B cell (primary cell): ENCODE results near the gene NT5DC4. TPM values are rescaled to one million over a fixed set of nuclear protein-coding genes. Genes with fewer than 3 reads are reported as not detected.

Source experiments
- ATAC-seq: fragments of 200-7000 bp; cut with Tn5 transposase; one replicate; pipeline ENCODE4 v1.10.0; 2021; ENCODE audit warnings: low read depth, mild to moderate bottlenecking, moderate number of reproducible peaks, moderate library complexity
- CTCF ChIA-PET: fragments of 350-600 bp; sonication (Branson Sonifier 250); formaldehyde crosslinking; loops from one replicate; lab custom pipeline; 2021; ENCODE audit warnings: antibody characterized with exemption, inconsistent platforms; lab: Charles Lee
- POLR2A ChIA-PET: fragments of 350-600 bp; sonication (Branson Sonifier 250); formaldehyde crosslinking; loops from one replicate; lab custom pipeline; 2021; ENCODE audit warnings: antibody characterized with exemption; lab: Charles Lee
- DNase-seq: peaks from one replicate; pipeline ENCODE4 v3.0.0; 2013
- H2AFZ ChIP-seq: 2 replicates; pipeline ENCODE4 v1.6.1; 2012; ENCODE audit warnings: mild to moderate bottlenecking, low read depth, low read length; ENCODE audit not compliant: insufficient read depth, poor library complexity, severe bottlenecking
- H3K27ac ChIP-seq, 2 donors: 1 replicate in 1 of 2; 2 replicates in 1 of 2; pipeline ENCODE4 v1.5.1; 2012 to 2013; ENCODE audit warnings: low read length in 2 of 2, mild to moderate bottlenecking in 2 of 2, moderate library complexity in 1 of 2
- H3K27me3 ChIP-seq, 4 experiments: fragments of 200-600 bp in 1 of 4; sonication (generic) in 1 of 4; replicated peaks in 1 of 4; 1 replicate in 2 of 4; 2 replicates in 2 of 4; pipeline versions ENCODE4 v1.6.1 to v1.7.0; 2013 to 2016; ENCODE audit warnings: low read length in 3 of 4, mild to moderate bottlenecking in 2 of 4, mixed read lengths in 1 of 4, moderate library complexity in 1 of 4; ENCODE audit not compliant: insufficient read depth in 4 of 4, control insufficient read depth in 3 of 4; ENCODE audit errors: control extremely low read depth in 1 of 4
- H3K36me3 ChIP-seq, 2 experiments: replicated peaks in 1 of 2; 1 replicate in 1 of 2; 2 replicates in 1 of 2; pipeline versions ENCODE4 v1.6.1 to v1.7.1; 2013; ENCODE audit warnings: low read length in 1 of 2; ENCODE audit not compliant: insufficient read depth in 2 of 2, control insufficient read depth in 1 of 2; ENCODE audit errors: control extremely low read depth in 1 of 2, extremely low read depth in 1 of 2
- H3K4me1 ChIP-seq, 2 donors: fragments of 200-600 bp in 1 of 2; sonication (generic) in 1 of 2; 1 replicate in 1 of 2; 2 replicates in 1 of 2; pipeline versions ENCODE4 v1.5.1 to v1.6.1; 2013 to 2017; ENCODE audit warnings: low read length in 2 of 2; ENCODE audit not compliant: control insufficient read depth in 2 of 2, insufficient read depth in 2 of 2
- H3K4me2 ChIP-seq: replicated peaks from 2 replicates; pipeline ENCODE3; 2012; ENCODE audit warnings: mild to moderate bottlenecking, low read depth, low read length; ENCODE audit not compliant: poor library complexity, severe bottlenecking
- H3K4me3 ChIP-seq, 5 experiments: fragments of 200-600 bp in 1 of 5; sonication (generic) in 1 of 5; 1 replicate in 3 of 5; 2 replicates in 2 of 5; pipeline versions ENCODE4 v1.5.1 to v1.7.0; 2011 to 2016; ENCODE audit warnings: low read length in 4 of 5, mild to moderate bottlenecking in 4 of 5, low read depth in 2 of 5, control low read depth in 1 of 5, moderate library complexity in 1 of 5; ENCODE audit not compliant: insufficient read depth in 1 of 5; ENCODE audit errors: control extremely low read depth in 1 of 5, extremely low read depth in 1 of 5
- H3K79me2 ChIP-seq: fragments of 200-600 bp; sonication (generic); one replicate; pipeline ENCODE4 v1.6.0; 2016; ENCODE audit warnings: low read length; ENCODE audit not compliant: control insufficient read depth, insufficient read depth
- H3K9ac ChIP-seq: fragments of 200-600 bp; sonication (generic); 2 replicates; pipeline ENCODE4 v1.6.1; 2017; ENCODE audit warnings: mild to moderate bottlenecking, low read length, moderate library complexity
- H3K9me3 ChIP-seq, 3 donors: one replicate each; pipeline versions ENCODE4 v1.6.1 to v1.7.1; 2013; ENCODE audit warnings: low read length in 2 of 3; ENCODE audit not compliant: control insufficient read depth in 2 of 3, insufficient read depth in 1 of 3; ENCODE audit errors: control extremely low read depth in 1 of 3
- H4K20me1 ChIP-seq: 2 replicates; pipeline ENCODE4 v1.6.0; 2012; ENCODE audit warnings: mild to moderate bottlenecking, low read length; ENCODE audit not compliant: insufficient read depth, control insufficient read depth, poor library complexity, severe bottlenecking
- H3K27ac Mint-ChIP-seq: one replicate; pipeline ENCODE4 v1.8.0; 2021; ENCODE audit warnings: mixed read lengths
- H3K27me3 Mint-ChIP-seq: one replicate; pipeline ENCODE4 v1.8.0; 2021; ENCODE audit warnings: mixed read lengths
- H3K4me1 Mint-ChIP-seq: one replicate; pipeline ENCODE4 v1.8.0; 2021; ENCODE audit warnings: mixed read lengths
- H3K4me3 Mint-ChIP-seq: one replicate; pipeline ENCODE4 v1.8.0; 2021; ENCODE audit warnings: mixed read lengths
- H3K9me3 Mint-ChIP-seq: one replicate; pipeline ENCODE4 v1.8.0; 2022; ENCODE audit warnings: mixed read lengths; ENCODE audit not compliant: insufficient read depth
- EZH2 ChIP-seq: IDR thresholded peaks from 2 replicates; pipeline ENCODE4 v1.6.1; 2012; ENCODE audit warnings: borderline replicate concordance, low read depth, mild to moderate bottlenecking, moderate library complexity, low read length; ENCODE audit not compliant: insufficient read depth, poor library complexity, severe bottlenecking
- WGBS: methylation state at CpG from one replicate; pipeline ENCODE4 v1.1.5; 2013; ENCODE audit warnings: missing lambda C conversion rate; ENCODE audit not compliant: insufficient coverage; 5-methylcytosine and 5-hydroxymethylcytosine counted together
- intact Hi-C: fragments of 100-400 bp; cut with micrococcal nuclease; formaldehyde crosslinking; loops from one replicate; pipeline ENCODE4 v1.10.0; 2022
- polyA plus RNA-seq: library from polyadenylated mRNA; depleted of rRNA; stranded (reverse); fragments of >200 nt; gene quantifications from 2 replicates; pipeline ENCODE4 v1.2.3, GENCODE V29; 2012
- total RNA-seq, 2 donors: library from RNA; stranded (reverse); fragments of 120-200 nt in 1 of 2; gene quantifications; 1 replicate in 1 of 2; 2 replicates in 1 of 2; pipeline versions ENCODE4 v1.2.3 to v1.2.4, GENCODE V29; 2013 to 2022
- TF ChIP-seq, protein P1 (sequence below): fragments of 200-600 bp; IDR thresholded peaks from one replicate; pipeline ENCODE4 v1.8.0; 2022; ENCODE audit warnings: antibody characterized with exemption, mild to moderate bottlenecking

The NT5DC4 gene
- total and polyA plus RNA-seq, 2 donors (not counting 1 experiment from before 2014, with no cell fraction given) = 2.0 TPM; not detected in 1

DNA sequence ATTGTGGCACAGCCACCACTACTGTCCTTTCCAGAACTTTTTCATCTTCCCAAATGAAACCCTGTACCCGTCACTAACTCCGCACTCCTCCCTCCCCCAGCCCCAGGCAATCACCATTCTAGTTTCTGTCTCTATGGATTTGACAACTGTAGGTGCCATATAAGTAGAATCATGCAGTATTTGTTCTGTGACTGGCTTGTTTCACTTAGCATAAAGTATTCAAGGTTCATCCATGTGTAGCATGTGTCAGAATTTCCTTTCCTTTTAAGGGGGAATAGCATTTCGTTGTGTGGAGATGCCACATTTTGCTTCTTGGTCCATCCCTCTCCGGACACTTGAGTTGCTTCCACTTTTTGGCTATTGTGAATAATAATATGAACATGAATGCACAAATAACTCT lies 44.4 kb downstream of the NT5DC4 start:
- Mint-ChIP-seq H3K4me3 (peak overlapping the region; percentile 97), H3K27me3 (no peaks in the 10 kb centered on the region), H3K27ac (peak overlapping the region; percentile 77), H3K9me3 (no peaks in the 10 kb centered on the region), H3K4me1 (peaks cover 36% of the 10 kb centered on the region)
- DNase-seq = no peak
- H3K27me3 ChIP-seq = no peaks in the 10 kb centered on the region
- intact Hi-C loops = loop anchor here (2.0 to 10.0 kb wide), 2 partner anchors 18 to 280 kb away; partner anchors contain the start of gene TTL
- ChIA-PET POLR2A (no interaction called here), CTCF (interaction anchor here (0.9 kb wide), 1 partner anchor 17 kb away, joined by 3 read pairs; no protein-coding TSS in a partner anchor)
- ATAC-seq = no peak
- H3K4me1 ChIP-seq = peaks cover 8 to 12% of the 10 kb centered on the region in 2 donors
- no peaks in the 10 kb centered on the region for H3K9me3 ChIP-seq
- H4K20me1 ChIP-seq = no peaks in the 10 kb centered on the region
- no peak for TF ChIP-seq EZH2
- TF ChIP-seq, protein P1, sequence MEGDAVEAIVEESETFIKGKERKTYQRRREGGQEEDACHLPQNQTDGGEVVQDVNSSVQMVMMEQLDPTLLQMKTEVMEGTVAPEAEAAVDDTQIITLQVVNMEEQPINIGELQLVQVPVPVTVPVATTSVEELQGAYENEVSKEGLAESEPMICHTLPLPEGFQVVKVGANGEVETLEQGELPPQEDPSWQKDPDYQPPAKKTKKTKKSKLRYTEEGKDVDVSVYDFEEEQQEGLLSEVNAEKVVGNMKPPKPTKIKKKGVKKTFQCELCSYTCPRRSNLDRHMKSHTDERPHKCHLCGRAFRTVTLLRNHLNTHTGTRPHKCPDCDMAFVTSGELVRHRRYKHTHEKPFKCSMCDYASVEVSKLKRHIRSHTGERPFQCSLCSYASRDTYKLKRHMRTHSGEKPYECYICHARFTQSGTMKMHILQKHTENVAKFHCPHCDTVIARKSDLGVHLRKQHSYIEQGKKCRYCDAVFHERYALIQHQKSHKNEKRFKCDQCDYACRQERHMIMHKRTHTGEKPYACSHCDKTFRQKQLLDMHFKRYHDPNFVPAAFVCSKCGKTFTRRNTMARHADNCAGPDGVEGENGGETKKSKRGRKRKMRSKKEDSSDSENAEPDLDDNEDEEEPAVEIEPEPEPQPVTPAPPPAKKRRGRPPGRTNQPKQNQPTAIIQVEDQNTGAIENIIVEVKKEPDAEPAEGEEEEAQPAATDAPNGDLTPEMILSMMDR = no peak
- peak overlapping the region; percentile 91 for H3K9ac ChIP-seq
- H3K4me3 ChIP-seq = peak overlapping the region in 4 of 5 experiments; percentile 67 to 96 (median 78)
- H3K79me2 ChIP-seq = peaks cover 13% of the 10 kb centered on the region
- no peaks in the 10 kb centered on the region for H3K36me3 ChIP-seq
- no peak overlapping the region for H3K27ac ChIP-seq
- peak overlapping the region; percentile 96 for H2AFZ ChIP-seq
- peak overlapping the region; percentile 94 for H3K4me2 ChIP-seq
- WGBS = no CpG with 5 or more reads among the region's 4 CpGs

DNA sequence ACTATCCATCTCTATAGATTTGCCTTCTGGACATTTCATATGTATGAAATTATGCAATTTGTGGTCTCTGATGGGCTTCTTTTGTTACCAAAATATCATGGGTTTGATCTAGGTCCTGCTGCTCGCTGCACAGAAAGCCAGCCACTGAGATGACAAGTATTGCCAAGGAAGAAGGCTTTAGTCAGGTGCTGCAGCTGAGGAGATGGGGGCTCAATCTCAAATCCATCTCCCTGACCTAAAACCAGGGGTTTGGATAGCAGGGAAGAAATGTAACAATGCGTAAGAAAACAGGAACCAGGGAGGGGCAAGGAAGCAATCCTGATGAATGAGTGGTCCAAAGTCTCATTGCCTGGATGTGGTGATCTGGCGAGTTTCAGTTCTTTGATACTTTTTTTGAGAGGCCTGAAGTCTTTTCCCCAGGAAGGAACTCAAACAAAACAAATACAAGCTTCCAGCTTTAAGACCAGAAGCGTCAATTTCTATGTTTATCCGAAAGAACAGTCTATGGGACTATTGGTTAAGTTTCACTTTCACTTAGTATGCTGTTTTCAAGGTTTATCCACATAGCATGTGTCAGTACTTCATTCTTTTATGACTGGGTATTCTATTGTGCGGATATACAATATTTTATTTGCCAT lies 47.0 kb downstream of the NT5DC4 start:
- Mint-ChIP-seq H3K4me1 (peaks cover 41% of the 10 kb centered on the region), H3K27me3 (no peaks in the 10 kb centered on the region), H3K4me3 (peak overlapping the region; percentile 60), H3K27ac (peak overlapping the region; percentile 62), H3K9me3 (no peaks in the 10 kb centered on the region)
- peak overlapping the region; percentile 47 for H3K4me2 ChIP-seq
- DNase-seq (no peak), ATAC-seq (no peak)
- peak overlapping the region in 1 of 5 experiments; percentile 13 for H3K4me3 ChIP-seq
- no peaks in the 10 kb centered on the region for H3K36me3 ChIP-seq
- CTCF ChIA-PET = interaction anchor here (2.9 kb wide), 1 partner anchor 18 kb away, joined by 13 read pairs; no protein-coding TSS in a partner anchor
- peak overlapping the region; percentile 30 for H3K9ac ChIP-seq
- H3K4me1 ChIP-seq = peaks cover 8 to 16% of the 10 kb centered on the region in 2 donors
- no peak overlapping the region for H3K27ac ChIP-seq
- TF ChIP-seq, protein P1 = no peak
- TF ChIP-seq EZH2 = no peak
- H3K27me3 ChIP-seq = no peaks in the 10 kb centered on the region
- intact Hi-C loops = loop anchor here (10.0 kb wide), 1 partner anchor 283 kb away; the partner anchor contains the start of gene TTL
- POLR2A ChIA-PET = no interaction called here
- no peaks in the 10 kb centered on the region for H3K9me3 ChIP-seq
- H4K20me1 ChIP-seq = no peaks in the 10 kb centered on the region
- peaks cover 13% of the 10 kb centered on the region for H3K79me2 ChIP-seq
- peak overlapping the region; percentile 72 for H2AFZ ChIP-seq
- 80% methylated on average over 1 of the region's 6 CpGs for WGBS
